PFSK-1 (cell line): ENCODE results near the gene PCSK2.

ENCODE experiments used
- FOXP2 ChIP-seq: optimal IDR thresholded peaks from 2 replicates; pipeline ENCODE3; 2011; ENCODE audit warnings: borderline replicate concordance, control low read depth, inconsistent platforms; ENCODE audit not compliant: insufficient read depth; ENCODE audit errors: extremely low read length, extremely low read depth
- POLR2AphosphoS5 ChIP-seq: IDR thresholded peaks from 2 replicates; pipeline ENCODE4 v1.6.1; 2012; ENCODE audit warnings: low read depth, mild to moderate bottlenecking, control low read depth, low read length, moderate library complexity
- REST ChIP-seq, 2 experiments: IDR thresholded peaks; 2 replicates each; pipeline versions ENCODE4 v1.6.1 to v1.8.0; 2011 to 2012; ENCODE audit warnings: low read depth in 2 of 2, low read length in 2 of 2, control low read depth in 1 of 2, inconsistent platforms in 1 of 2, mild to moderate bottlenecking in 1 of 2, moderate library complexity in 1 of 2; ENCODE audit not compliant: insufficient read depth in 1 of 2
- SIN3A ChIP-seq: IDR thresholded peaks from 2 replicates; pipeline ENCODE4 v1.6.1; 2012; ENCODE audit warnings: mild to moderate bottlenecking, low read length, moderate library complexity, borderline replicate concordance; ENCODE audit not compliant: insufficient read depth
- TAF1 ChIP-seq: IDR thresholded peaks from 2 replicates; pipeline ENCODE4 v1.6.1; 2012; ENCODE audit warnings: low read length, control low read depth, borderline replicate concordance; ENCODE audit not compliant: insufficient read depth

The PCSK2 gene

GRCh38 chr20:17390655-17391054 is 163.8 kb downstream of the PCSK2 start:
- TF ChIP-seq POLR2AphosphoS5 (no peak), REST (IDR thresholded peaks at IDR 0.05; ENCODE audit: insufficient read depth in 1 of 2, low read depth in 2 of 2, low read length in 2 of 2) (no peak), TAF1 (no peak), SIN3A (no peak), FOXP2 (no peak)

- TF ChIP-seq TAF1 (no peak), SIN3A (no peak), POLR2AphosphoS5 (no peak), REST (IDR thresholded peaks at IDR 0.05; ENCODE audit: insufficient read depth in 1 of 2, low read depth in 2 of 2, low read length in 2 of 2) (no peak), FOXP2 (no peak)
Measured at GRCh38 chr20:17391127-17391771, 164.4 kb downstream of the PCSK2 start.

- no peak for TF ChIP-seq SIN3A
- no peak for TF ChIP-seq TAF1
- TF ChIP-seq REST (IDR thresholded peaks at IDR 0.05; ENCODE audit: insufficient read depth in 1 of 2, low read depth in 2 of 2, low read length in 2 of 2) = no peak
- TF ChIP-seq FOXP2 = no peak
- no peak for TF ChIP-seq POLR2AphosphoS5
Measured at GRCh38 chr20:17394411-17394810, 167.6 kb downstream of the PCSK2 start.

GRCh38 chr20:17395729-17396128 is 168.9 kb downstream of the PCSK2 start:
- TF ChIP-seq TAF1 (no peak), REST (IDR thresholded peaks at IDR 0.05; ENCODE audit: insufficient read depth in 1 of 2, low read depth in 2 of 2, low read length in 2 of 2) (no peak), FOXP2 (no peak), POLR2AphosphoS5 (no peak), SIN3A (no peak)
